ENCODE measurements around the gene GEN1. TPM values are rescaled to one million over a fixed set of nuclear protein-coding genes. Genes with fewer than 3 reads are reported as not detected.

GEN1 gene
- polyA plus RNA-seq, 1 donor from 2014 or later = 9.4 TPM

GRCh38 chr2:17762451-17762850 lies 8.5 kb downstream of the GEN1 start:
- Histone ChIP-seq H3K9me3 (ENCODE audit: low read length) (no peaks in the 10 kb centered on the region), H4K20me1 (ENCODE audit: insufficient read depth) (no peaks in the 10 kb centered on the region), H3F3A (ENCODE audit: insufficient read depth, low read length, poor library complexity, severe bottlenecking) (no peaks in the 10 kb centered on the region), H3K27me3 (ENCODE audit: insufficient read depth, low read depth, low read length) (no peaks in the 10 kb centered on the region), H3K27ac (ENCODE audit: low read length) (no peak overlapping the region), H2AFZ (ENCODE audit: low read depth, low read length) (no peak overlapping the region), H3K36me3 (ENCODE audit: insufficient read depth, low read length) (no peaks in the 10 kb centered on the region), H3K9ac (ENCODE audit: low read length) (no peak overlapping the region), H3K4me3 (ENCODE audit: low read length) (no peak overlapping the region), H3K4me2 (ENCODE audit: low read length) (no peak overlapping the region), H3K9me2 (ENCODE audit: insufficient read depth, low read length) (no peaks in the 10 kb centered on the region), H3K79me2 (replicated peaks; ENCODE audit: insufficient read depth, low read length) (no peaks in the 10 kb centered on the region)
- no peak for TF ChIP-seq EZH2 (IDR thresholded peaks at IDR 0.05; ENCODE audit: borderline replicate concordance, insufficient read depth, low read length, poor library complexity, severe bottlenecking)
- TF ChIP-seq, protein P1, sequence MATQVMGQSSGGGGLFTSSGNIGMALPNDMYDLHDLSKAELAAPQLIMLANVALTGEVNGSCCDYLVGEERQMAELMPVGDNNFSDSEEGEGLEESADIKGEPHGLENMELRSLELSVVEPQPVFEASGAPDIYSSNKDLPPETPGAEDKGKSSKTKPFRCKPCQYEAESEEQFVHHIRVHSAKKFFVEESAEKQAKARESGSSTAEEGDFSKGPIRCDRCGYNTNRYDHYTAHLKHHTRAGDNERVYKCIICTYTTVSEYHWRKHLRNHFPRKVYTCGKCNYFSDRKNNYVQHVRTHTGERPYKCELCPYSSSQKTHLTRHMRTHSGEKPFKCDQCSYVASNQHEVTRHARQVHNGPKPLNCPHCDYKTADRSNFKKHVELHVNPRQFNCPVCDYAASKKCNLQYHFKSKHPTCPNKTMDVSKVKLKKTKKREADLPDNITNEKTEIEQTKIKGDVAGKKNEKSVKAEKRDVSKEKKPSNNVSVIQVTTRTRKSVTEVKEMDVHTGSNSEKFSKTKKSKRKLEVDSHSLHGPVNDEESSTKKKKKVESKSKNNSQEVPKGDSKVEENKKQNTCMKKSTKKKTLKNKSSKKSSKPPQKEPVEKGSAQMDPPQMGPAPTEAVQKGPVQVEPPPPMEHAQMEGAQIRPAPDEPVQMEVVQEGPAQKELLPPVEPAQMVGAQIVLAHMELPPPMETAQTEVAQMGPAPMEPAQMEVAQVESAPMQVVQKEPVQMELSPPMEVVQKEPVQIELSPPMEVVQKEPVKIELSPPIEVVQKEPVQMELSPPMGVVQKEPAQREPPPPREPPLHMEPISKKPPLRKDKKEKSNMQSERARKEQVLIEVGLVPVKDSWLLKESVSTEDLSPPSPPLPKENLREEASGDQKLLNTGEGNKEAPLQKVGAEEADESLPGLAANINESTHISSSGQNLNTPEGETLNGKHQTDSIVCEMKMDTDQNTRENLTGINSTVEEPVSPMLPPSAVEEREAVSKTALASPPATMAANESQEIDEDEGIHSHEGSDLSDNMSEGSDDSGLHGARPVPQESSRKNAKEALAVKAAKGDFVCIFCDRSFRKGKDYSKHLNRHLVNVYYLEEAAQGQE (IDR thresholded peaks at IDR 0.05; ENCODE audit: borderline replicate concordance) = no peak
- no peak for TF ChIP-seq POLR2AphosphoS5 (IDR thresholded peaks at IDR 0.05)
- TF ChIP-seq TAF1 (IDR thresholded peaks at IDR 0.05; ENCODE audit: low read depth) = no peak
- no peak for TF ChIP-seq RAD21 (conservative IDR thresholded peaks at IDR 0.05)
- TF ChIP-seq SMC3 (conservative IDR thresholded peaks at IDR 0.05; ENCODE audit: poor library complexity) = no peak
- no peak for TF ChIP-seq EP300 (conservative IDR thresholded peaks at IDR 0.05; ENCODE audit: poor library complexity, severe bottlenecking)
- TF ChIP-seq, protein P2, sequence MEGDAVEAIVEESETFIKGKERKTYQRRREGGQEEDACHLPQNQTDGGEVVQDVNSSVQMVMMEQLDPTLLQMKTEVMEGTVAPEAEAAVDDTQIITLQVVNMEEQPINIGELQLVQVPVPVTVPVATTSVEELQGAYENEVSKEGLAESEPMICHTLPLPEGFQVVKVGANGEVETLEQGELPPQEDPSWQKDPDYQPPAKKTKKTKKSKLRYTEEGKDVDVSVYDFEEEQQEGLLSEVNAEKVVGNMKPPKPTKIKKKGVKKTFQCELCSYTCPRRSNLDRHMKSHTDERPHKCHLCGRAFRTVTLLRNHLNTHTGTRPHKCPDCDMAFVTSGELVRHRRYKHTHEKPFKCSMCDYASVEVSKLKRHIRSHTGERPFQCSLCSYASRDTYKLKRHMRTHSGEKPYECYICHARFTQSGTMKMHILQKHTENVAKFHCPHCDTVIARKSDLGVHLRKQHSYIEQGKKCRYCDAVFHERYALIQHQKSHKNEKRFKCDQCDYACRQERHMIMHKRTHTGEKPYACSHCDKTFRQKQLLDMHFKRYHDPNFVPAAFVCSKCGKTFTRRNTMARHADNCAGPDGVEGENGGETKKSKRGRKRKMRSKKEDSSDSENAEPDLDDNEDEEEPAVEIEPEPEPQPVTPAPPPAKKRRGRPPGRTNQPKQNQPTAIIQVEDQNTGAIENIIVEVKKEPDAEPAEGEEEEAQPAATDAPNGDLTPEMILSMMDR (IDR thresholded peaks at IDR 0.05; ENCODE audit: poor library complexity, severe bottlenecking) = no peak
- no peak for TF ChIP-seq MXI1 (conservative IDR thresholded peaks at IDR 0.05; ENCODE audit: poor library complexity, severe bottlenecking)

DNA sequence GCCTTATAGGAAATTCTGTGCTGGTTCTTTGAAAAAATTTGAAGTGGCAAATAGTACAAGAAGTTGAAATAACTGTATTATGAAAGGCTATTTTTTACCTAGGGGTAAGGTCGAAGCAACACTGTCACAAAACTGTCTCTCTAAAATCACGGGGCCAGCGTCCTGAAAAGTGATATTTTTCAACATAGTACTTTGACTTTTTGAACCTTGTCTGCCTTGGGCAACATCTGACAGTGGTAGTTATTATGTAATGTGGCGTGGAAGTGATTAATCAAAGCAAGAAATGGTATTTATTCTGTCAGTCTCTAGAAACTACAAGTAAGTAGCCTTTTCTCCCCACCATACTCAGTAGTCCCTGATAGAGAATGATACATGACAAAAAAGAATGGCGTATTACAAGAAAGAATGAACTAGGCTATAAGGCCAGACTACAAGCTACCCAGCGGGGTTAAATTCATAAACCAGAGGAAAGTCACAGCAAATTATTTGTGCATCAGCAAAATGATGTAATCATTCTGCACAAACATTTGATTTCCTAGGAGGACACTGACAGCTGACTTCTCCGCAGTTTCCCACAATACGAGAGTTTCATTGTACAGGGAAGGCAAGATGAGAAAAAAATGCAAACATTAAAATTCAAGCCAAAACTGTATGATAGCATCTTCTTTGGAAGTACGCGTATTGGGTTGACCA lies 9.8 kb downstream of the GEN1 start:
- Histone ChIP-seq H3K4me2 (ENCODE audit: low read length) (no peak overlapping the region), H3K27ac (ENCODE audit: low read length) (no peak overlapping the region), H3K9ac (ENCODE audit: low read length) (no peak overlapping the region), H4K20me1 (ENCODE audit: insufficient read depth) (no peaks in the 10 kb centered on the region), H2AFZ (ENCODE audit: low read depth, low read length) (no peak overlapping the region), H3K9me2 (ENCODE audit: insufficient read depth, low read length) (no peaks in the 10 kb centered on the region), H3K4me3 (ENCODE audit: low read length) (no peak overlapping the region), H3K79me2 (replicated peaks; ENCODE audit: insufficient read depth, low read length) (no peaks in the 10 kb centered on the region), H3K36me3 (ENCODE audit: insufficient read depth, low read length) (no peaks in the 10 kb centered on the region), H3F3A (ENCODE audit: insufficient read depth, low read length, poor library complexity, severe bottlenecking) (no peaks in the 10 kb centered on the region), H3K9me3 (ENCODE audit: low read length) (no peaks in the 10 kb centered on the region), H3K27me3 (ENCODE audit: insufficient read depth, low read depth, low read length) (no peaks in the 10 kb centered on the region)
- TF ChIP-seq POLR2AphosphoS5 (IDR thresholded peaks at IDR 0.05) (no peak), SMC3 (conservative IDR thresholded peaks at IDR 0.05; ENCODE audit: poor library complexity) (no peak), EP300 (conservative IDR thresholded peaks at IDR 0.05; ENCODE audit: poor library complexity, severe bottlenecking) (no peak), MXI1 (conservative IDR thresholded peaks at IDR 0.05; ENCODE audit: poor library complexity, severe bottlenecking) (no peak), TAF1 (IDR thresholded peaks at IDR 0.05; ENCODE audit: low read depth) (no peak), RAD21 (conservative IDR thresholded peaks at IDR 0.05) (no peak), EZH2 (IDR thresholded peaks at IDR 0.05; ENCODE audit: borderline replicate concordance, insufficient read depth, low read length, poor library complexity, severe bottlenecking) (no peak)
- TF ChIP-seq, protein P1 (IDR thresholded peaks at IDR 0.05; ENCODE audit: borderline replicate concordance) = no peak
- TF ChIP-seq, protein P2 (IDR thresholded peaks at IDR 0.05; ENCODE audit: poor library complexity, severe bottlenecking) = no peak

Measured in neural cell (in vitro differentiated cells).